CD14-positive monocyte (primary cell): Measurements from ENCODE around the gene VPS36. TPM values are rescaled to one million over a fixed set of nuclear protein-coding genes. Genes with fewer than 3 reads are reported as not detected.

Experiments used
- DNase-seq, 3 donors: peaks; one replicate each; pipeline ENCODE4 v3.0.0-alpha.2; 2011 to 2022
- H2AFZ ChIP-seq: 2 replicates; pipeline ENCODE4 v1.6.0; 2012; ENCODE audit warnings: mild to moderate bottlenecking, low read depth, low read length, inconsistent platforms; ENCODE audit not compliant: insufficient read depth, poor library complexity, severe bottlenecking
- H3K27ac ChIP-seq, 2 donors: 1 replicate in 1 of 2; 2 replicates in 1 of 2; pipeline ENCODE4 v1.5.1; 2012 to 2013; ENCODE audit warnings: low read length in 2 of 2, control low read depth in 1 of 2, inconsistent platforms in 1 of 2, low read depth in 1 of 2, mild to moderate bottlenecking in 1 of 2
- H3K27me3 ChIP-seq, 2 donors: one replicate each; pipeline versions ENCODE4 v1.6.0 to v1.6.1; 2011 to 2013; ENCODE audit warnings: low read length in 2 of 2; ENCODE audit not compliant: control insufficient read depth in 2 of 2, insufficient read depth in 2 of 2
- H3K36me3 ChIP-seq, 2 donors: replicated peaks in 1 of 2; 1 replicate in 1 of 2; 2 replicates in 1 of 2; pipeline versions ENCODE4 v1.5.1 to v1.6.1; 2012 to 2013; ENCODE audit warnings: low read length in 2 of 2, control low read depth in 1 of 2, inconsistent platforms in 1 of 2, mild to moderate bottlenecking in 1 of 2; ENCODE audit not compliant: insufficient read depth in 2 of 2, control insufficient read depth in 1 of 2
- H3K4me1 ChIP-seq, 2 donors: 1 replicate in 1 of 2; 2 replicates in 1 of 2; pipeline versions ENCODE4 v1.5.1 to v1.6.1; 2012 to 2013; ENCODE audit warnings: low read length in 2 of 2, control low read depth in 1 of 2, inconsistent platforms in 1 of 2, mild to moderate bottlenecking in 1 of 2, moderate library complexity in 1 of 2; ENCODE audit not compliant: insufficient read depth in 2 of 2, control insufficient read depth in 1 of 2
- H3K4me2 ChIP-seq: replicated peaks from 2 replicates; pipeline ENCODE3; 2012; ENCODE audit warnings: low read length, moderate library complexity, mild to moderate bottlenecking; ENCODE audit not compliant: poor library complexity, severe bottlenecking; ENCODE audit errors: extremely low read depth
- H3K4me3 ChIP-seq, 3 experiments: fragments of 200-600 bp in 1 of 3; sonication (generic) in 1 of 3; replicated peaks in 1 of 3; 1 replicate in 2 of 3; 2 replicates in 1 of 3; pipeline ENCODE4 v1.5.1; 2011 to 2013; ENCODE audit warnings: low read length in 3 of 3, mild to moderate bottlenecking in 3 of 3, control low read depth in 2 of 3, low read depth in 2 of 3, inconsistent platforms in 1 of 3, moderate library complexity in 1 of 3
- H3K79me2 ChIP-seq: 2 replicates; pipeline ENCODE4 v1.6.0; 2012; ENCODE audit warnings: mild to moderate bottlenecking, control low read depth, inconsistent platforms, low read length, moderate library complexity; ENCODE audit not compliant: insufficient read depth
- H3K9ac ChIP-seq: 2 replicates; pipeline ENCODE4 v1.6.0; 2017; ENCODE audit warnings: low read length, mild to moderate bottlenecking; ENCODE audit not compliant: insufficient read depth, poor library complexity, severe bottlenecking
- H3K9me3 ChIP-seq, 2 donors: replicated peaks in 1 of 2; 1 replicate in 1 of 2; 2 replicates in 1 of 2; pipeline versions ENCODE4 v1.5.1 to v1.6.1; 2012 to 2013; ENCODE audit warnings: low read length in 2 of 2, control low read depth in 1 of 2; ENCODE audit not compliant: control insufficient read depth in 1 of 2, insufficient read depth in 1 of 2
- H4K20me1 ChIP-seq: 2 replicates; pipeline ENCODE4 v1.6.0; 2012; ENCODE audit warnings: mild to moderate bottlenecking, low read length, control low read depth, moderate library complexity; ENCODE audit not compliant: insufficient read depth
- H3K27ac Mint-ChIP-seq, 7 donors: one replicate each; pipeline ENCODE4 v1.8.0; 2020; ENCODE audit warnings: mild to moderate bottlenecking in 7 of 7, mixed read lengths in 7 of 7, moderate library complexity in 6 of 7, inconsistent platforms in 2 of 7
- H3K27me3 Mint-ChIP-seq, 3 donors: one replicate each; pipeline ENCODE4 v1.8.0; 2021 to 2022; ENCODE audit warnings: low read depth in 3 of 3, mild to moderate bottlenecking in 3 of 3, mixed read lengths in 3 of 3, moderate library complexity in 3 of 3, inconsistent platforms in 1 of 3
- H3K36me3 Mint-ChIP-seq, 2 donors: one replicate each; pipeline ENCODE4 v1.8.0; 2020; ENCODE audit warnings: mixed read lengths in 2 of 2, inconsistent platforms in 1 of 2, mild to moderate bottlenecking in 1 of 2
- H3K4me1 Mint-ChIP-seq: one replicate; pipeline ENCODE4 v1.8.0; 2020; ENCODE audit warnings: mild to moderate bottlenecking, mixed read lengths
- H3K4me3 Mint-ChIP-seq, 2 donors: one replicate each; pipeline ENCODE4 v1.8.0; 2020; ENCODE audit warnings: mild to moderate bottlenecking in 2 of 2, mixed read lengths in 2 of 2, moderate library complexity in 1 of 2
- H3K9me3 Mint-ChIP-seq, 7 donors: one replicate each; pipeline ENCODE4 v1.8.0; 2020 to 2022; ENCODE audit warnings: mixed read lengths in 7 of 7, mild to moderate bottlenecking in 6 of 7, moderate library complexity in 6 of 7, inconsistent platforms in 2 of 7
- CTCF ChIP-seq: fragments of 200-600 bp; IDR thresholded peaks from one replicate; pipeline ENCODE4 v1.8.0; 2022; ENCODE audit warnings: antibody characterized with exemption, mild to moderate bottlenecking
- WGBS: methylation state at CpG from one replicate; pipeline ENCODE4 v1.1.5; 2013; ENCODE audit warnings: missing lambda C conversion rate; ENCODE audit not compliant: insufficient coverage; 5-methylcytosine and 5-hydroxymethylcytosine counted together
- intact Hi-C, 2 donors: fragments of 100-400 bp; cut with micrococcal nuclease; formaldehyde crosslinking; loops; one replicate each; pipeline versions ENCODE4 v1.15.0 to v1.15.1; 2023
- polyA plus RNA-seq, 3 donors: library from polyadenylated mRNA; depleted of rRNA in 1 of 3; unstranded in 2 of 3; stranded (reverse) in 1 of 3; fragments of 300-500 nt in 2 of 3; fragments of >200 nt in 1 of 3; fragmentation: Illumina TruSeq in 2 of 3; gene quantifications; 1 replicate in 2 of 3; 2 replicates in 1 of 3; pipeline ENCODE4 v1.2.3, GENCODE V29; 2012 to 2021

The VPS36 gene
- polyA plus RNA-seq, 3 donors = 20.3 to 37.0 (median 25.2) TPM

GRCh38 chr13:52378312-52378711 is 72.1 kb downstream of the VPS36 start:
- Histone ChIP-seq H3K9ac (no peak overlapping the region), H3K79me2 (no peaks in the 10 kb centered on the region), H3K4me2 (no peak overlapping the region), H3K4me1 (no peaks in the 10 kb centered on the region), H3K4me3 (no peak overlapping the region), H3K9me3 (no peaks in the 10 kb centered on the region), H3K36me3 (no peaks in the 10 kb centered on the region), H3K27me3 (no peaks in the 10 kb centered on the region), H3K27ac (no peak overlapping the region), H4K20me1 (no peaks in the 10 kb centered on the region), H2AFZ (no peak overlapping the region)
- no peak for TF ChIP-seq CTCF
- H3K4me1 Mint-ChIP-seq = no peaks in the 10 kb centered on the region
- no peak for DNase-seq
- H3K4me3 Mint-ChIP-seq = no peak overlapping the region
- H3K27ac Mint-ChIP-seq = no peak overlapping the region
- intact Hi-C loops = no loop called here
- no peaks in the 10 kb centered on the region for H3K36me3 Mint-ChIP-seq
- H3K9me3 Mint-ChIP-seq = no peaks in the 10 kb centered on the region
- peaks cover 0 to 2% (median 0%) of the 10 kb centered on the region in 3 donors for H3K27me3 Mint-ChIP-seq
- WGBS = 94% methylated on average over 16 of the region's 22 CpGs

GRCh38 chr13:52377898-52378297 is 72.5 kb downstream of the VPS36 start:
- Mint-ChIP-seq H3K4me1 (no peaks in the 10 kb centered on the region), H3K4me3 (no peak overlapping the region), H3K36me3 (no peaks in the 10 kb centered on the region), H3K27ac (no peak overlapping the region), H3K27me3 (peaks cover 0 to 2% (median 0%) of the 10 kb centered on the region in 3 donors), H3K9me3 (no peaks in the 10 kb centered on the region)
- no peak overlapping the region for H3K9ac ChIP-seq
- no peak overlapping the region for H3K27ac ChIP-seq
- intact Hi-C loops = no loop called here
- no peak overlapping the region for H3K4me2 ChIP-seq
- no peaks in the 10 kb centered on the region for H4K20me1 ChIP-seq
- no peak overlapping the region for H3K4me3 ChIP-seq
- H3K27me3 ChIP-seq = no peaks in the 10 kb centered on the region
- no peaks in the 10 kb centered on the region for H3K4me1 ChIP-seq
- no peaks in the 10 kb centered on the region for H3K36me3 ChIP-seq
- no peak for TF ChIP-seq CTCF
- WGBS = 96% methylated on average over 21 of the region's 21 CpGs
- H2AFZ ChIP-seq = no peak overlapping the region
- no peaks in the 10 kb centered on the region for H3K9me3 ChIP-seq
- no peaks in the 10 kb centered on the region for H3K79me2 ChIP-seq
- no peak for DNase-seq
